Mesodermal cell (in vitro differentiated cells): ENCODE results near the gene HELT.
"Not testable (repeated sequence)": the region's sequence is repeated elsewhere in the genome, so short reads cannot be mapped to it uniquely, and the experiment has no call there.

ENCODE experiments used
- H3K27ac ChIP-seq: 2 replicates; pipeline ENCODE4 v1.7.0; 2013; ENCODE audit warnings: mild to moderate bottlenecking, low read depth, low read length, moderate library complexity; ENCODE audit not compliant: severe bottlenecking
- H3K36me3 ChIP-seq: 2 replicates; pipeline ENCODE4 v1.7.1; 2013; ENCODE audit warnings: mild to moderate bottlenecking, low read length, moderate library complexity; ENCODE audit not compliant: control insufficient read depth, insufficient read depth
- H3K4me1 ChIP-seq: one replicate; pipeline ENCODE4 v1.7.1; 2013; ENCODE audit warnings: mild to moderate bottlenecking, low read length; ENCODE audit not compliant: insufficient read depth, control insufficient read depth, poor library complexity, severe bottlenecking
- H3K4me3 ChIP-seq: 2 replicates; pipeline ENCODE4 v1.7.0; 2013; ENCODE audit warnings: low read length, control low read depth, mild to moderate bottlenecking; ENCODE audit not compliant: insufficient read depth, poor library complexity, severe bottlenecking; ENCODE audit errors: extremely low read depth
- H3K9me3 ChIP-seq: 2 replicates; pipeline ENCODE4 v1.7.1; 2013; ENCODE audit warnings: mild to moderate bottlenecking, low read length, moderate library complexity; ENCODE audit not compliant: control insufficient read depth
- WGBS, 2 experiments: methylation state at CpG; one replicate each; pipeline ENCODE4 v1.1.5; 2013; ENCODE audit warnings: missing lambda C conversion rate in 2 of 2; ENCODE audit not compliant: insufficient coverage in 2 of 2; 5-methylcytosine and 5-hydroxymethylcytosine counted together

Gene HELT

GRCh38 chr4:184987493-184988031, 30.7 kb upstream of the HELT start:
- H3K4me1 ChIP-seq = no peaks in the 10 kb centered on the region
- WGBS, 2 experiments = 81 to 94% methylated on average over 9 to 11 of the region's 13 CpGs
- H3K36me3 ChIP-seq = no peaks in the 10 kb centered on the region
- H3K4me3 ChIP-seq = no peak overlapping the region
- H3K9me3 ChIP-seq = no peaks in the 10 kb centered on the region
- no peak overlapping the region for H3K27ac ChIP-seq

- H3K4me1 ChIP-seq = no peaks in the 10 kb centered on the region
- H3K27ac ChIP-seq = no peak overlapping the region
- WGBS, 2 experiments = 85 to 94% methylated on average over 7 to 8 of the region's 8 CpGs
- no peak overlapping the region for H3K4me3 ChIP-seq
- no peaks in the 10 kb centered on the region for H3K36me3 ChIP-seq
- no peaks in the 10 kb centered on the region for H3K9me3 ChIP-seq
Measured at GRCh38 chr4:184988611-184989010, 29.7 kb upstream of the HELT start.

GRCh38 chr4:184989283-184989682, 29.0 kb upstream of the HELT start:
- not testable (repeated sequence) for H3K4me1 ChIP-seq, H3K4me3 ChIP-seq, H3K9me3 ChIP-seq, H3K36me3 ChIP-seq, H3K27ac ChIP-seq
- 87 to 92% methylated on average over 9 to 10 of the region's 15 CpGs for WGBS, 2 experiments

GRCh38 chr4:184990131-184990530, 28.2 kb upstream of the HELT start:
- not testable (repeated sequence) for H3K9me3 ChIP-seq, H3K4me3 ChIP-seq, H3K4me1 ChIP-seq, H3K27ac ChIP-seq, H3K36me3 ChIP-seq
- WGBS, 2 experiments = 100% methylated on average over 2 to 5 of the region's 34 CpGs

- H3K27ac ChIP-seq = no peak overlapping the region
Measured at GRCh38 chr4:184991860-184992259, 26.4 kb upstream of the HELT start.

GRCh38 chr4:184992422-184992821, 25.9 kb upstream of the HELT start:
- no peaks in the 10 kb centered on the region for H3K4me1 ChIP-seq
- 90 to 96% methylated on average over 12 to 15 of the region's 15 CpGs for WGBS, 2 experiments
- no peaks in the 10 kb centered on the region for H3K36me3 ChIP-seq
- H3K4me3 ChIP-seq = no peak overlapping the region
- H3K9me3 ChIP-seq = no peaks in the 10 kb centered on the region
- no peak overlapping the region for H3K27ac ChIP-seq

More at GRCh38 chr4:184991860-184992259, 26.4 kb upstream of the HELT start:
- no peak overlapping the region for H3K4me3 ChIP-seq
- WGBS, 2 experiments = 95% methylated on average over 3 of the region's 6 CpGs; no CpG with 5 or more reads in 1 of the 2 experiments
- H3K9me3 ChIP-seq = no peaks in the 10 kb centered on the region
- H3K4me1 ChIP-seq = no peaks in the 10 kb centered on the region
- H3K36me3 ChIP-seq = no peaks in the 10 kb centered on the region

GRCh38 chr4:184993247-184993646, 25.0 kb upstream of the HELT start:
- H3K4me3 ChIP-seq = no peak overlapping the region
- H3K4me1 ChIP-seq = no peaks in the 10 kb centered on the region
- H3K36me3 ChIP-seq = no peaks in the 10 kb centered on the region
- 60 to 62% methylated on average over 2 to 3 of the region's 3 CpGs for WGBS, 2 experiments
- no peaks in the 10 kb centered on the region for H3K9me3 ChIP-seq
- H3K27ac ChIP-seq = no peak overlapping the region

GRCh38 chr4:184994010-184994622, 24.2 kb upstream of the HELT start:
- Histone ChIP-seq H3K36me3 (no peaks in the 10 kb centered on the region), H3K9me3 (no peaks in the 10 kb centered on the region), H3K27ac (no peak overlapping the region), H3K4me3 (no peak overlapping the region), H3K4me1 (no peaks in the 10 kb centered on the region)
- 83% methylated on average over 18 of the region's 18 CpGs for WGBS, 2 experiments

GRCh38 chr4:184994623-184995010, 23.7 kb upstream of the HELT start:
- 89 to 93% methylated on average over 13 to 14 of the region's 14 CpGs for WGBS, 2 experiments
- Histone ChIP-seq H3K27ac (no peak overlapping the region), H3K4me3 (no peak overlapping the region), H3K9me3 (no peaks in the 10 kb centered on the region), H3K4me1 (no peaks in the 10 kb centered on the region), H3K36me3 (no peaks in the 10 kb centered on the region)

- not testable (repeated sequence) for H3K36me3 ChIP-seq, H3K27ac ChIP-seq, H3K4me1 ChIP-seq, H3K9me3 ChIP-seq, H3K4me3 ChIP-seq
Measured at GRCh38 chr4:184997656-184998055, 20.6 kb upstream of the HELT start.

- H3K36me3 ChIP-seq = no peaks in the 10 kb centered on the region
- no peaks in the 10 kb centered on the region for H3K4me1 ChIP-seq
- H3K4me3 ChIP-seq = no peak overlapping the region
- H3K9me3 ChIP-seq = no peaks in the 10 kb centered on the region
- 86 to 87% methylated on average over 9 of the region's 11 CpGs for WGBS, 2 experiments
- H3K27ac ChIP-seq = no peak overlapping the region
Measured at GRCh38 chr4:185002784-185003183, 15.5 kb upstream of the HELT start.
